ENCODE data around the gene ANKRD44.
"Not testable (repeated sequence)": the region's sequence is repeated elsewhere in the genome, so short reads cannot be mapped to it uniquely, and the experiment has no call there.

The ANKRD44 gene

GRCh38 chr2:197315371-197315770, 4.8 kb upstream of the ANKRD44 start:
- FAIRE-seq, result no peak

GRCh38 chr2:197312186-197312585, 1.6 kb upstream of the ANKRD44 start:
- FAIRE-seq, result no peak

- no peak for FAIRE-seq
Observed at GRCh38 chr2:197311421-197312033, 947 bp upstream of the ANKRD44 start.

- FAIRE-seq, result no peak
Observed at GRCh38 chr2:197310987-197311420, 424 bp upstream of the ANKRD44 start.

- FAIRE-seq, result no peak
Observed at GRCh38 chr2:197309691-197310231, 819 bp downstream of the ANKRD44 start.

GRCh38 chr2:197308996-197309690, 1.4 kb downstream of the ANKRD44 start:
- no peak for FAIRE-seq

GRCh38 chr2:197308585-197308984, 2.0 kb downstream of the ANKRD44 start:
- FAIRE-seq, result no peak

- FAIRE-seq, result no peak
Observed at GRCh38 chr2:197307933-197308521, 2.6 kb downstream of the ANKRD44 start.

GRCh38 chr2:197307236-197307932, 3.2 kb downstream of the ANKRD44 start:
- FAIRE-seq, result no peak

GRCh38 chr2:197306696-197307040, 3.9 kb downstream of the ANKRD44 start:
- no peak for FAIRE-seq

GRCh38 chr2:197306024-197306695, 4.4 kb downstream of the ANKRD44 start:
- no peak for FAIRE-seq

GRCh38 chr2:197304556-197305011, 6.0 kb downstream of the ANKRD44 start:
- FAIRE-seq, result no peak

GRCh38 chr2:197300139-197300538, 10.4 kb downstream of the ANKRD44 start:
- no peak for FAIRE-seq

GRCh38 chr2:197298609-197299008, 12.0 kb downstream of the ANKRD44 start:
- no peak for FAIRE-seq

- no peak for FAIRE-seq
Observed at GRCh38 chr2:197297772-197298318, 12.7 kb downstream of the ANKRD44 start.

GRCh38 chr2:197297266-197297665, 13.3 kb downstream of the ANKRD44 start:
- FAIRE-seq, result no peak

- no peak for FAIRE-seq
Observed at GRCh38 chr2:197296835-197297234, 13.7 kb downstream of the ANKRD44 start.

- FAIRE-seq, result no peak
Observed at GRCh38 chr2:197294260-197294659, 16.3 kb downstream of the ANKRD44 start.

GRCh38 chr2:197293252-197294007, 17.1 kb downstream of the ANKRD44 start:
- no peak for FAIRE-seq

- FAIRE-seq, result no peak
Observed at GRCh38 chr2:197292619-197293018, 18.0 kb downstream of the ANKRD44 start.

GRCh38 chr2:197287596-197287932, 23.0 kb downstream of the ANKRD44 start:
- FAIRE-seq, result not testable (repeated sequence)
